Panc1 (cell line): Measurements from ENCODE around the gene SRRT. TPM values are rescaled to one million over a fixed set of nuclear protein-coding genes. Genes with fewer than 3 reads are reported as not detected.

ENCODE experiments used
- ATAC-seq: fragments of 200-7000 bp; cut with Tn5 transposase; 2 replicates; pipeline ENCODE4 v1.9.1; 2020; ENCODE audit warnings: mild to moderate bottlenecking, moderate library complexity
- BruUV-seq: library from RNA; stranded (reverse); fragments of 400-500 nt; replicated peaks from 2 replicates; lab custom pipeline; 2021; lab: Mats Ljungman, UMichigan
- CTCF ChIA-PET: fragments of 300-600 bp; sonication (Branson Sonifier 250); formaldehyde crosslinking; loops from one replicate; lab custom pipeline; 2022; ENCODE audit warnings: antibody characterized with exemption; lab: Charles Lee
- POLR2A ChIA-PET: fragments of 300-600 bp; sonication (Branson Sonifier 250); formaldehyde crosslinking; loops from one replicate; lab custom pipeline; 2022; ENCODE audit warnings: antibody characterized with exemption; lab: Charles Lee
- DNase-seq: peaks from one replicate; pipeline ENCODE4 v3.0.0-alpha.2; 2010; ENCODE audit warnings: low read depth, low spot score
- H3K27ac ChIP-seq: 2 replicates; pipeline ENCODE4 v1.5.1; 2011; ENCODE audit warnings: mild to moderate bottlenecking, low read length, inconsistent platforms
- H3K27me3 ChIP-seq: fragments of 200-500 bp; sonication (Bioruptor generic); 2 replicates; pipeline ENCODE4 v1.6.0; 2014; ENCODE audit warnings: low read length, inconsistent platforms; ENCODE audit not compliant: control insufficient read depth, insufficient read depth
- H3K36me3 ChIP-seq: fragments of 200-500 bp; sonication (Bioruptor generic); 2 replicates; pipeline ENCODE4 v1.5.1; 2014; ENCODE audit warnings: inconsistent platforms, mild to moderate bottlenecking, low read length, moderate library complexity; ENCODE audit not compliant: control insufficient read depth, insufficient read depth
- H3K4me1 ChIP-seq: 2 replicates; pipeline ENCODE4 v1.5.1; 2011; ENCODE audit warnings: inconsistent platforms, mild to moderate bottlenecking, low read length, moderate library complexity; ENCODE audit not compliant: control insufficient read depth, insufficient read depth
- H3K4me3 ChIP-seq, 2 experiments: 2 replicates each; pipeline ENCODE4 v1.5.1; 2011 to 2012; ENCODE audit warnings: low read depth in 2 of 2, low read length in 2 of 2, mild to moderate bottlenecking in 2 of 2, inconsistent platforms in 1 of 2, moderate library complexity in 1 of 2
- H3K9me3 ChIP-seq: fragments of 200-500 bp; sonication (Bioruptor generic); 2 replicates; pipeline ENCODE4 v1.5.1; 2014; ENCODE audit warnings: low read depth, mild to moderate bottlenecking, inconsistent platforms, low read length, moderate library complexity; ENCODE audit not compliant: control insufficient read depth, insufficient read depth
- POLR2AphosphoS5 ChIP-seq: IDR thresholded peaks from 2 replicates; pipeline ENCODE4 v1.6.1; 2012; ENCODE audit warnings: mild to moderate bottlenecking, low read depth, low read length, moderate library complexity
- SIN3A ChIP-seq: IDR thresholded peaks from 2 replicates; pipeline ENCODE4 v1.6.1; 2012; ENCODE audit warnings: low read depth, mild to moderate bottlenecking, low read length, moderate library complexity, borderline replicate concordance; ENCODE audit not compliant: insufficient read depth
- TCF7L2 ChIP-seq: IDR thresholded peaks from 2 replicates; pipeline ENCODE4 v1.6.1; 2011; ENCODE audit warnings: mild to moderate bottlenecking, low read depth, low read length, inconsistent platforms
- in situ Hi-C: cut with HindIII; loops from 2 replicates; pipeline ENCODE4 v1.10.0; 2016; ENCODE audit warnings: low sequenced_read_pairs, low pct_unique_long_range_greater_than_20kb
- intact Hi-C: fragments of 100-400 bp; cut with micrococcal nuclease; formaldehyde crosslinking; loops from one replicate; pipeline ENCODE4 v1.10.0; 2022; ENCODE audit not compliant: unreplicated experiment
- total RNA-seq: library from RNA; stranded (reverse); gene quantifications from one replicate; pipeline ENCODE4 v1.2.1, GENCODE V29; 2021; ENCODE audit not compliant: unreplicated experiment
- TF ChIP-seq, protein P1 (sequence below): fragments of 450-650 bp; IDR thresholded peaks from 2 replicates; pipeline ENCODE4 v1.5.1; 2017; ENCODE audit warnings: mild to moderate bottlenecking
- TF ChIP-seq, protein P2 (sequence below), 2 experiments: IDR thresholded peaks; 2 replicates each; pipeline ENCODE4 v1.6.1; 2011 to 2012; ENCODE audit warnings: low read depth in 2 of 2, control low read depth in 1 of 2, low read length in 1 of 2, mild to moderate bottlenecking in 1 of 2, moderate library complexity in 1 of 2; ENCODE audit not compliant: insufficient read depth in 1 of 2

SRRT gene
- total RNA-seq, 1 experiment from 2014 or later: 248 TPM

DNA sequence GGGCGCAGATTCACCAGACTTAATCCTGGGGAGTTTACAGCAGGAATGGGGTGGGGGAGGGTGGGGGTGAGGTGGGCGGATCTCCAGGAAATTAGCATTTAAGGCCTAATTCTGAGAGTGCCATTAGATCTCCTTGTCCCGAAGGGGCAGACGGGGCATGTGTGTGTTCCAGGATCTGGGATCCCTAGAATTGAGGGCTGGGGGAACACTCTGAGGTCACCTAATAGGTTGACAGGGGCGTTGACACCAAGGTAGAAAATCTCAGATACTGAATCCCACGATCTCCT, 38.1 kb upstream of the SRRT start:
- peaks cover 10% of the 10 kb centered on the region for H3K4me1 ChIP-seq
- CTCF ChIA-PET: no interaction called here
- intact Hi-C loops: no loop called here
- H3K36me3 ChIP-seq: no peaks in the 10 kb centered on the region
- TF ChIP-seq TCF7L2: no peak
- no peak for TF ChIP-seq POLR2AphosphoS5
- no peak for TF ChIP-seq SIN3A
- TF ChIP-seq, protein P1, sequence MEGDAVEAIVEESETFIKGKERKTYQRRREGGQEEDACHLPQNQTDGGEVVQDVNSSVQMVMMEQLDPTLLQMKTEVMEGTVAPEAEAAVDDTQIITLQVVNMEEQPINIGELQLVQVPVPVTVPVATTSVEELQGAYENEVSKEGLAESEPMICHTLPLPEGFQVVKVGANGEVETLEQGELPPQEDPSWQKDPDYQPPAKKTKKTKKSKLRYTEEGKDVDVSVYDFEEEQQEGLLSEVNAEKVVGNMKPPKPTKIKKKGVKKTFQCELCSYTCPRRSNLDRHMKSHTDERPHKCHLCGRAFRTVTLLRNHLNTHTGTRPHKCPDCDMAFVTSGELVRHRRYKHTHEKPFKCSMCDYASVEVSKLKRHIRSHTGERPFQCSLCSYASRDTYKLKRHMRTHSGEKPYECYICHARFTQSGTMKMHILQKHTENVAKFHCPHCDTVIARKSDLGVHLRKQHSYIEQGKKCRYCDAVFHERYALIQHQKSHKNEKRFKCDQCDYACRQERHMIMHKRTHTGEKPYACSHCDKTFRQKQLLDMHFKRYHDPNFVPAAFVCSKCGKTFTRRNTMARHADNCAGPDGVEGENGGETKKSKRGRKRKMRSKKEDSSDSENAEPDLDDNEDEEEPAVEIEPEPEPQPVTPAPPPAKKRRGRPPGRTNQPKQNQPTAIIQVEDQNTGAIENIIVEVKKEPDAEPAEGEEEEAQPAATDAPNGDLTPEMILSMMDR: no peak
- TF ChIP-seq, protein P2, sequence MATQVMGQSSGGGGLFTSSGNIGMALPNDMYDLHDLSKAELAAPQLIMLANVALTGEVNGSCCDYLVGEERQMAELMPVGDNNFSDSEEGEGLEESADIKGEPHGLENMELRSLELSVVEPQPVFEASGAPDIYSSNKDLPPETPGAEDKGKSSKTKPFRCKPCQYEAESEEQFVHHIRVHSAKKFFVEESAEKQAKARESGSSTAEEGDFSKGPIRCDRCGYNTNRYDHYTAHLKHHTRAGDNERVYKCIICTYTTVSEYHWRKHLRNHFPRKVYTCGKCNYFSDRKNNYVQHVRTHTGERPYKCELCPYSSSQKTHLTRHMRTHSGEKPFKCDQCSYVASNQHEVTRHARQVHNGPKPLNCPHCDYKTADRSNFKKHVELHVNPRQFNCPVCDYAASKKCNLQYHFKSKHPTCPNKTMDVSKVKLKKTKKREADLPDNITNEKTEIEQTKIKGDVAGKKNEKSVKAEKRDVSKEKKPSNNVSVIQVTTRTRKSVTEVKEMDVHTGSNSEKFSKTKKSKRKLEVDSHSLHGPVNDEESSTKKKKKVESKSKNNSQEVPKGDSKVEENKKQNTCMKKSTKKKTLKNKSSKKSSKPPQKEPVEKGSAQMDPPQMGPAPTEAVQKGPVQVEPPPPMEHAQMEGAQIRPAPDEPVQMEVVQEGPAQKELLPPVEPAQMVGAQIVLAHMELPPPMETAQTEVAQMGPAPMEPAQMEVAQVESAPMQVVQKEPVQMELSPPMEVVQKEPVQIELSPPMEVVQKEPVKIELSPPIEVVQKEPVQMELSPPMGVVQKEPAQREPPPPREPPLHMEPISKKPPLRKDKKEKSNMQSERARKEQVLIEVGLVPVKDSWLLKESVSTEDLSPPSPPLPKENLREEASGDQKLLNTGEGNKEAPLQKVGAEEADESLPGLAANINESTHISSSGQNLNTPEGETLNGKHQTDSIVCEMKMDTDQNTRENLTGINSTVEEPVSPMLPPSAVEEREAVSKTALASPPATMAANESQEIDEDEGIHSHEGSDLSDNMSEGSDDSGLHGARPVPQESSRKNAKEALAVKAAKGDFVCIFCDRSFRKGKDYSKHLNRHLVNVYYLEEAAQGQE (IDR thresholded peaks at IDR 0.05; ENCODE audit: insufficient read depth in 1 of 2, low read depth in 2 of 2, low read length in 1 of 2): no peak
- POLR2A ChIA-PET: no interaction called here
- in situ Hi-C loops: loop anchor here (25.0 kb wide), 1 partner anchor 124 kb away; the partner anchor contains the start of genes EPO and POP7
- DNase-seq: no peak
- no peaks in the 10 kb centered on the region for H3K9me3 ChIP-seq
- no TSS peak for BruUV-seq
- H3K27me3 ChIP-seq: no peaks in the 10 kb centered on the region
- no peak overlapping the region for H3K27ac ChIP-seq
- ATAC-seq: no peak
- no peak overlapping the region for H3K4me3 ChIP-seq

DNA sequence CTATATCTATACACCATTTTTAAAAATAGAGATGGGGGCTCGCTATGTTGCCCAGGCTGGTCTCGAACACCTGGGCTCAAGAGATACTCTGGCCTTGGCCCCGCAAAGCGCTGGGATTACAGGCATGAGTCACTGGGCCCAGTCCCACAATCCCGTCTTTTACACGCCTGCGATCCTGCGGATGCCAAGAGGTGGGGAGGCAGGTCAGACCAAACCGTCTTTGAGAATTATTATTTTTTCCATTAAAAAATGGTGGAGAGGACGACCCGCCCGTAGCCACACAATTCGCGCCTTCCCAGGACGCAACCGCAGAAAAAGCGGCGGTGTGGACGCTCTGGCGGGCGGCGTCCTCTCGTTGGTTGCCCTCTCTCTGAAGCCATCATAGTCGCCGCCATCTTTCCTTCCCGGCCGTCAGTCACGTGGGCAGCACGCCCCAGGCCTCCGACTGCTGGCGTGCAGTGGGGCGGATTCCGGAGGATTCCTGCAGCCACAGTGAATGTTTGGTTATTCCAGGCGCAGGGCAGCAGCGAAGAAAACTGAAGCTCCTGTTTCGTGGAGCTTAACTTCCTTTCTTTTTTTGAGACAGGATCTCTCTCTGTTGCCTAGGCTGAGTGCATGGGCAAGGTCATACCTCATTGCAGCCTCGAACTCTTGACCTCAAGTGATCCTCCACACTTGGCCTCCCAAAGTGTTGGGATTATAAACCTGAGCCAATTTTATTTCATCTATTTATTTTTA, 37.6 kb upstream of the SRRT start:
- peaks cover 10% of the 10 kb centered on the region for H3K4me1 ChIP-seq
- intact Hi-C loops (no loop called here), in situ Hi-C loops (loop anchor here (25.0 kb wide), 1 partner anchor 125 kb away; the partner anchor contains the start of genes EPO and POP7)
- TF ChIP-seq, protein P2 (IDR thresholded peaks at IDR 0.05; ENCODE audit: insufficient read depth in 1 of 2, low read depth in 2 of 2, low read length in 1 of 2): no peak
- TF ChIP-seq, protein P1: no peak
- H3K27me3 ChIP-seq: no peaks in the 10 kb centered on the region
- DNase-seq (no peak), ATAC-seq (no peak)
- H3K4me3 ChIP-seq: no peak overlapping the region
- POLR2A ChIA-PET: interaction anchor here (0.7 kb wide), 1 partner anchor 29 kb away, joined by 12 read pairs; no protein-coding TSS in a partner anchor
- CTCF ChIA-PET: no interaction called here
- no peaks in the 10 kb centered on the region for H3K36me3 ChIP-seq
- BruUV-seq: no TSS peak
- no peaks in the 10 kb centered on the region for H3K9me3 ChIP-seq
- no peak overlapping the region for H3K27ac ChIP-seq
